SK-N-SH treated with all-trans-retinoic acid at 6 μM for 48 hours (cell line): ENCODE data around the gene AJUBA.

ENCODE experiments used
- CSDC2 ChIP-seq: fragments of 250-450 bp; sonication (Bioruptor Pico); IDR thresholded peaks from 2 replicates; pipeline ENCODE4 v1.5.0; 2020; ENCODE audit warnings: mild to moderate bottlenecking, moderate library complexity
- ISL1 ChIP-seq: fragments of 250-450 bp; sonication (Bioruptor Pico); IDR thresholded peaks from 2 replicates; pipeline ENCODE4 v2.1.2; 2022; ENCODE audit warnings: mild to moderate bottlenecking, moderate library complexity
- PPARA ChIP-seq: fragments of 250-450 bp; sonication (Bioruptor Pico); IDR thresholded peaks from 2 replicates; pipeline ENCODE4 v1.5.0; 2020; ENCODE audit warnings: mild to moderate bottlenecking, borderline replicate concordance
- TOX ChIP-seq: fragments of 250-450 bp; sonication (Bioruptor Pico); IDR thresholded peaks from 2 replicates; pipeline ENCODE4 v1.8.0; 2021; ENCODE audit warnings: mild to moderate bottlenecking, moderate library complexity, borderline replicate concordance
- ZNF565 ChIP-seq: fragments of 450-650 bp; formaldehyde crosslinking; conservative IDR thresholded peaks from 2 replicates; pipeline ENCODE4 v1.5.0; 2020; ENCODE audit warnings: low read depth, mild to moderate bottlenecking, moderate library complexity
- TF ChIP-seq, protein P1 (sequence below): fragments of 250-450 bp; sonication (Bioruptor Pico); IDR thresholded peaks from 2 replicates; pipeline ENCODE4 v1.8.0; 2020; ENCODE audit warnings: mild to moderate bottlenecking, moderate library complexity, borderline replicate concordance
- TF ChIP-seq, protein P2 (sequence below): fragments of 250-450 bp; sonication (Bioruptor Pico); IDR thresholded peaks from 2 replicates; pipeline ENCODE4 v1.5.1; 2021; ENCODE audit warnings: mild to moderate bottlenecking, moderate library complexity
- TF ChIP-seq, protein P3 (sequence below): fragments of 250-450 bp; sonication (Bioruptor Pico); IDR thresholded peaks from 2 replicates; pipeline ENCODE4 v1.5.1; 2020; ENCODE audit warnings: low read depth, mild to moderate bottlenecking, moderate library complexity

DNA sequence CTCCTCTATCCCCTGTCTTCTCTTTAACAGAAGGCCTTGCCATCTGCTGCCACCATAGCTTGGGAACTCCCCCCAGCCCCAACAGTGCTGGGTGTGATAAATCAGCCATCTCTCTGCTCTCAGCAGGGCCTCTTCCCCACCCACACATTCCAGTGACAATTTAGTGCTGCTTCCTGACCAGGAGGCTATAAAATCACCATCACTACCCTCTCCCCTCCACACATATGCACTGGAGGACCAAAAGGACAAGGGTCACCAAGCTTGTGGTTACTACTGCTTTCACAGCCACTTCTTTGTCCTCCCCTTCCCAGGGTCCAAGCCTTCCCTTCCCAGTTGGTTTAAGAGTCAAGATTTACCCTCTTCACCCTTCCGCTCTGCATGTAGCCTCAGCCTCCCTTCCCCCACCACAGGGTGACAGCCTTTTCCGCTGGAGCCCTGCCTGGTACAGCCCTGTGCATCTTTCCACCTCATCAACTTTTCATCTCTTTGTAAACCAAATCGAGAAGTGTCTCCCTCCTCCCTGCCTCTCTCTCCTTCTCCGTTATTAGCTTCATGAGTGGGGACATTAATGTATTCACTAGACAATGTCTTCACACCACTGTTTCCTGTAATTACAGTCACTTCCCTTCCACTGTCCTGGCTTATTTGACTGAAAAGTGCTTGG, 42.9 kb upstream of the AJUBA start:
- TF ChIP-seq PPARA (CRISPR knock-in tag) (no peak), ZNF565 (no peak), CSDC2 (CRISPR knock-in tag) (no peak), TOX (CRISPR knock-in tag) (no peak), ISL1 (CRISPR knock-in tag) (no peak)
- TF ChIP-seq, protein P1, sequence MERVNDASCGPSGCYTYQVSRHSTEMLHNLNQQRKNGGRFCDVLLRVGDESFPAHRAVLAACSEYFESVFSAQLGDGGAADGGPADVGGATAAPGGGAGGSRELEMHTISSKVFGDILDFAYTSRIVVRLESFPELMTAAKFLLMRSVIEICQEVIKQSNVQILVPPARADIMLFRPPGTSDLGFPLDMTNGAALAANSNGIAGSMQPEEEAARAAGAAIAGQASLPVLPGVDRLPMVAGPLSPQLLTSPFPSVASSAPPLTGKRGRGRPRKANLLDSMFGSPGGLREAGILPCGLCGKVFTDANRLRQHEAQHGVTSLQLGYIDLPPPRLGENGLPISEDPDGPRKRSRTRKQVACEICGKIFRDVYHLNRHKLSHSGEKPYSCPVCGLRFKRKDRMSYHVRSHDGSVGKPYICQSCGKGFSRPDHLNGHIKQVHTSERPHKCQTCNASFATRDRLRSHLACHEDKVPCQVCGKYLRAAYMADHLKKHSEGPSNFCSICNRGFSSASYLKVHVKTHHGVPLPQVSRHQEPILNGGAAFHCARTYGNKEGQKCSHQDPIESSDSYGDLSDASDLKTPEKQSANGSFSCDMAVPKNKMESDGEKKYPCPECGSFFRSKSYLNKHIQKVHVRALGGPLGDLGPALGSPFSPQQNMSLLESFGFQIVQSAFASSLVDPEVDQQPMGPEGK, result no peak
- TF ChIP-seq, protein P2, sequence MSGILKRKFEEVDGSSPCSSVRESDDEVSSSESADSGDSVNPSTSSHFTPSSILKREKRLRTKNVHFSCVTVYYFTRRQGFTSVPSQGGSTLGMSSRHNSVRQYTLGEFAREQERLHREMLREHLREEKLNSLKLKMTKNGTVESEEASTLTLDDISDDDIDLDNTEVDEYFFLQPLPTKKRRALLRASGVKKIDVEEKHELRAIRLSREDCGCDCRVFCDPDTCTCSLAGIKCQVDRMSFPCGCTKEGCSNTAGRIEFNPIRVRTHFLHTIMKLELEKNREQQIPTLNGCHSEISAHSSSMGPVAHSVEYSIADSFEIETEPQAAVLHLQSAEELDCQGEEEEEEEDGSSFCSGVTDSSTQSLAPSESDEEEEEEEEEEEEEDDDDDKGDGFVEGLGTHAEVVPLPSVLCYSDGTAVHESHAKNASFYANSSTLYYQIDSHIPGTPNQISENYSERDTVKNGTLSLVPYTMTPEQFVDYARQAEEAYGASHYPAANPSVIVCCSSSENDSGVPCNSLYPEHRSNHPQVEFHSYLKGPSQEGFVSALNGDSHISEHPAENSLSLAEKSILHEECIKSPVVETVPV, result no peak
- TF ChIP-seq, protein P3, sequence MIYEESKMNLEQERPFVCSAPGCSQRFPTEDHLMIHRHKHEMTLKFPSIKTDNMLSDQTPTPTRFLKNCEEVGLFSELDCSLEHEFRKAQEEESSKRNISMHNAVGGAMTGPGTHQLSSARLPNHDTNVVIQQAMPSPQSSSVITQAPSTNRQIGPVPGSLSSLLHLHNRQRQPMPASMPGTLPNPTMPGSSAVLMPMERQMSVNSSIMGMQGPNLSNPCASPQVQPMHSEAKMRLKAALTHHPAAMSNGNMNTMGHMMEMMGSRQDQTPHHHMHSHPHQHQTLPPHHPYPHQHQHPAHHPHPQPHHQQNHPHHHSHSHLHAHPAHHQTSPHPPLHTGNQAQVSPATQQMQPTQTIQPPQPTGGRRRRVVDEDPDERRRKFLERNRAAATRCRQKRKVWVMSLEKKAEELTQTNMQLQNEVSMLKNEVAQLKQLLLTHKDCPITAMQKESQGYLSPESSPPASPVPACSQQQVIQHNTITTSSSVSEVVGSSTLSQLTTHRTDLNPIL (CRISPR knock-in tag), result no peak
